Suppressor macrophage treated with lipopolysaccharide for 4 hours (primary cell): Measurements from ENCODE around the gene PGBD5.
"Not testable (repeated sequence)": the region's sequence is repeated elsewhere in the genome, so short reads cannot be mapped to it uniquely, and the experiment has no call there.

Source experiments
- DNase-seq: peaks from one replicate; pipeline ENCODE4 v3.0.0-alpha.2; 2020

The PGBD5 gene, protein sequence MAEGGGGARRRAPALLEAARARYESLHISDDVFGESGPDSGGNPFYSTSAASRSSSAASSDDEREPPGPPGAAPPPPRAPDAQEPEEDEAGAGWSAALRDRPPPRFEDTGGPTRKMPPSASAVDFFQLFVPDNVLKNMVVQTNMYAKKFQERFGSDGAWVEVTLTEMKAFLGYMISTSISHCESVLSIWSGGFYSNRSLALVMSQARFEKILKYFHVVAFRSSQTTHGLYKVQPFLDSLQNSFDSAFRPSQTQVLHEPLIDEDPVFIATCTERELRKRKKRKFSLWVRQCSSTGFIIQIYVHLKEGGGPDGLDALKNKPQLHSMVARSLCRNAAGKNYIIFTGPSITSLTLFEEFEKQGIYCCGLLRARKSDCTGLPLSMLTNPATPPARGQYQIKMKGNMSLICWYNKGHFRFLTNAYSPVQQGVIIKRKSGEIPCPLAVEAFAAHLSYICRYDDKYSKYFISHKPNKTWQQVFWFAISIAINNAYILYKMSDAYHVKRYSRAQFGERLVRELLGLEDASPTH

DNA sequence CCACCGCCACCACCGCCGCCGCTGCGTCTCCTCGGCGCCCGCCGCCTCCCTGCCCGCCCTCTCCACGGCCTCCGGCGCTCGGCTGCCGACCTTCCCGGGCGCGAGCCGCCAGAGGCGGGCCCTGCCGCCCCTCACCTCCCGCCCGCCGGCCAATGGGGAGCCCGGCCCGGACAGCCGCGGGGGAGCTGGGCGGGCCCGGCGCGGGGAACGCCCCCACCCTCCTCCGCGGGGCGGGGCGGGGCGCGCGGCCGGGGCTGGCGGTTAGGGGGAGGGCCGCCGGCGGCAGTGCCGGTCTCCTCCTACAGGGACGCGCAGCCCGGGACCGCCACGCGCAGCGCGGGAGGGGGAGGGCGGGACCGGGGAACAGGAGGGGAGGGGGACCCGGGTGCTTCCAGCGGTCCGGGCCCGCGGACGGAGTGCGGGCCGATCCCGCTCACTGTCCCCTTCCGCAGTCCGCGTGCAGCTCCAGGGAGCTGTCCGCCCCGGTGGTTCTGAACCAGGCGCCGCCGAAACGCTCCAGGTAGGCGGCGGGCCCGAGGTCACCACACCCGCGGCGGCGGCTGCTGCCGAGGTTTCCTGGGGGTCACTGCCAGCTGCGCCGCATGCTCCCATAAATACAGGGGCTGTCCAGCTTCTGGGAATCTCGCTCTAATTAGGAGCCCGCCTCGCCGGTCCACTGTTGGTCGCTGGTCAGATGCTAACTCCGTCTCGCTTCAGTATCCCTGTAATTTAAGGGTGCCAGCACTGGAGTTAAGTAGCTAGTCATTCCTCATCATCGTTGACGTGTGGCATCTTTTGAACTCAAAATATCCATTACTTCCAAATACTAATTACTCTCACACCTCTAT, at the start of gene PGBD5:
Gene PGBD5 (minus strand): TSS at position 87 of the 848 bp plus-strand sequence. CDS start 404 bp downstream, outside the sequence.
- DNase-seq, result peak; percentile 73

DNA sequence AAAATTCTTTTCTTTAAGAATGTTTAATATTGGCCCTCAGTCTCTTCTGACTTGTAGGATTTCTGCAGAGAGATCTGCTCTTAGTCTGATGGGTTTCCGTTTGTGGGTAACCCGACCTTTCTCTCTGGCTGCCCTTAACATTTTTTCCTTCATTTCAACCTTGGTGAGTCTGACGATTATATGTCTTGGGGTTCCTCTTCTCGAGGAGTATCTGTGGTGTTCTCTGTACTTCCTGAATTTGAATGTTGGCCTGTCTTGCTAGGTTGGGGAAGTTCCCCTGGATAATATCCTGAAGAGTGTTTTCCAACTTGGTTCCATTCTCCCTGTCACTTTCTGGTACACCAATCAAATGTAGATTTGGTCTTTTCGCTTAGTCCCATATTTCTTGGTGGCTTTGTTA, 48.8 kb upstream of the PGBD5 start:
- not testable (repeated sequence) for DNase-seq

DNA sequence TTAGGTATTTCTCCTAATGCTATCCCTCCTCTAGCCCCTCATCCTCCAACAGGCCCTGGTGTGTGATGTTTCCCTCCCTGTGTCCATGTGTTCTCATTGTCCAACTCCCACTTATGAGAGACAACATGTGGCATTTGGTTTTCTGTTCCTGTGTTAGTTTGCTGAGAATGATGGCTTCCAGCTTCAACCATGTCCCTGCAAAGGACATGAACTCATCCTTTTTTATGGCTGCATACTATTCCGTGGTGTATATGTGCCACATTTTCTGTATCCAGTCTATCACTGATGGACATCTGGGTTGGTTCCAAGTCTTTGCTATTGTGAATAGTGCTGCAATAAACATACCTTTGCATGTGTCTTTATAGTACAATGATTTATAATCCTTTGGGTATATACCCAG, 44.6 kb upstream of the PGBD5 start:
- DNase-seq, result not testable (repeated sequence)

DNA sequence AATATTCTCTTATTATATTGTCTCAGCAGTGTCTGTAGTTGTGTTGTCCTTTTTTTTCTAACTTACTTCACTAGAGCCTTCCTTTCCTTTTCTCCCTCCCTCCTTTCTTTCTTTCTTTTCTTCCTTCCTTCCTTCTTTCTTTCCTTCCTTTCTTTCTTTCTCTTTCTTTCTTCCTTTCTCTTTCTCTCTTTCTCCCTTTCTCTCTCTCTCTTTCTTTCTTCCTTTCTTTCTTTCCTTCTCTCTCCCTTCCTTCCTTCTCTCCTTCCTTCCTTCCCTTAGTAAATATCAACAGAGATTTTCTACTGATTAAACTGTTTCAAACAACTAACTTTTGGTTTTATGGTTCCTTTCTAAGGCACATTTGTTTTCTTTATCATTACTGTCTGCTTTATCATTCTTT, 43.1 kb upstream of the PGBD5 start:
- DNase-seq, result no peak

DNA sequence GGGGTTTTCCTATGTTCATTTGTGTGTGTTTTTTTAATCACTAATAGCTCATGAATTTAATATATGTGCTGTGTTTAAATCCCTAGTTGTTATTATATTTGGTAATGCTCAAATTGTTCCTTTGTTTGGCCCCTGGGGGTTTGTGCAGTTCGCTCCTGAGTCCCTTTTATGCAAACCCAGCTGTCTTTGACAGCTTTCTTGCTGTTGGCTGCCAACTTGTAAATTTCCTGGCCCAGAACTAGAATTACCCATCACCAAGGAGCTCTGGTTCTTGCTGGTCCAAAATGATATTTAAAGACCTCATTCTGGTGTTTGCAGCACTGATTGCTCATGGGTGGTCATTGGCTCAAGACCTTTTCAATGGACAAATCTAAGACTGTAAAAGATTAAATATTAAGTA, 39.6 kb upstream of the PGBD5 start:
- DNase-seq, result no peak

DNA sequence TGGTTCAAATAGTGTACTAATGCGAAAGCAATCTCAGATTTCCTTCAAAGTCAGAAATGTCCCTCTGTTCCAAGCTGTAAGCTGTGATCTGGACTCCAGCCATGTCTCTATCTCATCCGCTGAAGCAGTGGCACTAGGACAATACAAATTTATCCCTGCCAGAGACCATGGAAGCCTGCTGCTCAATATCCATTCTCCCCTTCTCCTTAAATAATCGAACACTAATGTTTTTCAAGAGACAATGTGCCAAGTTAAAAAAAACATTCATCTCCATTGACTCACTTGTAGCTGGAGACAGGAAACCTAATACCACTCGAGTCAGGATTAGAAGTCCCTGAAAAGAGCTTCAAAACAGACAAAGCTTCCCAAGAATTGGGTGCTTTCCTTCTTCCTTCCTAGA, 38.5 kb upstream of the PGBD5 start:
- DNase-seq, result no peak

DNA sequence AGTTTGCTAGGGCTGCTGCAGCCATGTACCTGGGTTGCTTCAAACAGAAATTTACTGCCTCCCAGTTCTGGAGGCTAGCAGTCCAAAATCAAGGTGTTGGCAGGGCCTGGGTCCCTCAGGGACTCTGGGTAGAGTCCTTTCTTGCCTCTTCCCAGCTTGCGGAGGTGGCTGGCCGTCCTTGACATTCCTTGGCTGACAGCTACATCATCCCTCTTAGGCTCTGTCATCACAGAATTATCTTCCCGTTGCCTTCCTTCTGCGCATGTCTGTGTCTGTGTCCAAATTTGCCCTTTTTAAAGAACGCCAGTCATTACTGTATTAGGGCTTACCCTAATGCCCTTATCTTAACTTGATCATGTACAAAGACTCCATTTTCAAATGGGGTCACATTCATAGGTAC, 37.6 kb upstream of the PGBD5 start:
- no peak for DNase-seq

DNA sequence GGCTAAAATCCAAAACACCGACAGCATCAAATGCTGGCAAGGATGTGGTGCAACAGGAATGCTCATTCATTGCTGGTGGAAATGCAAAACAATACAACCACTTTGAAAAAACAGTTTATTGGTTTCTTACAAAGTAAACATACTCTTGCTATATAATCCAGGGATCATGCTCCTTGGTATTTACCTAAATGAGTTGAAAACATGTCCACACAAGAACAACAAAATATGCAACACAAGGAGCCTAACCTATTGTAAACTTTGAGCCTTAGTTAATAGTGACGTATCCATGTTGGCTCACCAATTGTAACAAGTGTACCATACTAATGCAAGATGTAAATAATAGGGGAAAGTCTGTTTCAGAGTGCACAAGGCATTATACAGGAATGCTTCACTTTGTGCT, 37.2 kb upstream of the PGBD5 start:
- DNase-seq, result no peak

DNA sequence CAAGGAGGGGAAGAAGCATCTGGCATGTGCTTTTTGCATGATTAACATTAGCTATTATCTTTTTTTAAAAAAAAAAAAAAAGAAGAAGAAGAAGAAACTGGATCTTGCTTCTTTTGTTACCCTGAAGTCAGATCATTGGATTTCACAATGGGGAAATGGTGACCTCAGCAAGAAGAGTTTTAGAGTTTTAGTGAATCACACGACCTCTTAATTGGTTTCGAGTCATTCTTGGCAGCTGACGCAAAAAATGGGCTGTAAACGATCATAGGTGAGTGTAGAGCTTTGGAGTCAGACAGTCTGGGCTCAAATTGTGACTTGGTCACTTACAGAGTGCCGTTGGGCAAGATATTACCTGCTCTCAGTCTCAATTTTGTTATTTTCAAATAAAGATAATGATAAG, 33.3 kb upstream of the PGBD5 start:
- DNase-seq, result peak; percentile 92

DNA sequence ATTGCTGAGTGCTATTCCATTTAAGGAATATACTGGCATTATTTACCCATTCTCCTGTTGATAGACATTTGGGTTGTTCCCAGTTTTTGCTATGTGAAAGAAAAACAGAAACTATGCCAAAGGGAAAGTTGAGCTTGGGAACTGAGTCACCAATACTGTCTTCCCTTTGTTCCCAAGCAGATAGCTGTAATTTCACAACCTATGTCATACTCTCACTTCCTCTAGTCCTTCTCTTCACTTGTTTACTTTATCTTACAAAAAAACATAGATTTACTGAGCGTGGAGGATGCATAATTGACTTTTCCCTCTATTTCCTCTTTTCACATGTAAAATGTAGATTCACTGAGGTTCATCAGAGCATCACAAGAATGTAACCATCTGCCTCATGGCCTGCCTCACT, 32.4 kb upstream of the PGBD5 start:
- DNase-seq, result peak; percentile 91

DNA sequence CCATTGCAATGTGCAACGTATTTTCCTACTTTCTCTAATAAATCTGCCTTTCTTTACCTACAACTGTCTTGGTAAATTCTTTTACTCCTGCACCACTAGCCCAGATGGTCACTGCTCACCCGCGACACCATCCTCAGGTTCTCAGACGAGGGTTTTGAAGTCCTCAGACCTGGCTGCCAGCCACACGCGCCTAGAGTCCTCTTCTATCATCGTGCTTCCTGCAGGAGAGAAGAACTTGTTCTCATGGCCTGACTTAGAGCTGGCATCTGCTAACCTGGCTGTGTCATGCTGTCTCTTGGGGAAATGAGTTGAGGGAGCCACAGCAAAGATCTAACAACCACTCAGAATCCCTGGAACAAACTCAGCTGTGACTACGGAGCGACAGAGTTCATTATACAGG, 30.3 kb upstream of the PGBD5 start:
- no peak for DNase-seq

DNA sequence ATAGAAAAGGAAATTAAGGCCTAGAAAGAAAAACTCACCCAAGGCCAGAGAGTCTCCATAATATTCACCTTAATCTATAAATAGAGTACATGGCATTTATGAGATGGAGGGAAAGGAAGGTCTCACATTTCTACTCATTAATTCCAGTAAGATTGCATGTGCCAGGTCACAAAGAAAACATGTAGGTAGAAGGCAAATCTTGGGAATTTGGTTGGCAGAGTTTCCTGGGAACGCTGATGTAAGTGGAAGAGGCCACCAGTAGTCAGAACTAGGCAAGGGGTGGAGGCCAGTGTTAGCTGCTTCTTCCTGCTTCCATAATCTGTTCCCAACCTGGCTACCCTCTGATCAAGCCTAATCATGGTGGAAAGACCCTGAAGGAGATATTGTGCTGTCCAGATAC, 29.2 kb upstream of the PGBD5 start:
- DNase-seq, result no peak

DNA sequence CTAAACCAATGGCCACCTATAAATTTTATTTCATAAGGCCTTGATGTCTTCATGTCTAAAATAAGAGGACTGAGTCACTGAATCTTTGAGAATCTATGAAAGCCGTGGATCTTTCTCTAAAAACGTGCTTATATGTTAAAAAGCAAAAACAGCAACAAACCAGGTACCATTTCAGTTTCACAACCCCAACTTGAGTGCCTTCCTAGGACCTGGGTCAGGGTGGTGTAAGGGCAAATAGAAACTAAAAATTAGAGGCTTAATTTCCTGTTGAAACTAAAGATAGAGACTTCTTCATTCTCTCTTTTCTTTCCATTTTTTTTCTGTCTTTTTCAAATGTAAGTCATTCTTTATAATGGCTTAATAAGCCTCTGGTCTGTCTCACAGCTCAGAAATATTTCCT, 27.2 kb upstream of the PGBD5 start:
- no peak for DNase-seq

DNA sequence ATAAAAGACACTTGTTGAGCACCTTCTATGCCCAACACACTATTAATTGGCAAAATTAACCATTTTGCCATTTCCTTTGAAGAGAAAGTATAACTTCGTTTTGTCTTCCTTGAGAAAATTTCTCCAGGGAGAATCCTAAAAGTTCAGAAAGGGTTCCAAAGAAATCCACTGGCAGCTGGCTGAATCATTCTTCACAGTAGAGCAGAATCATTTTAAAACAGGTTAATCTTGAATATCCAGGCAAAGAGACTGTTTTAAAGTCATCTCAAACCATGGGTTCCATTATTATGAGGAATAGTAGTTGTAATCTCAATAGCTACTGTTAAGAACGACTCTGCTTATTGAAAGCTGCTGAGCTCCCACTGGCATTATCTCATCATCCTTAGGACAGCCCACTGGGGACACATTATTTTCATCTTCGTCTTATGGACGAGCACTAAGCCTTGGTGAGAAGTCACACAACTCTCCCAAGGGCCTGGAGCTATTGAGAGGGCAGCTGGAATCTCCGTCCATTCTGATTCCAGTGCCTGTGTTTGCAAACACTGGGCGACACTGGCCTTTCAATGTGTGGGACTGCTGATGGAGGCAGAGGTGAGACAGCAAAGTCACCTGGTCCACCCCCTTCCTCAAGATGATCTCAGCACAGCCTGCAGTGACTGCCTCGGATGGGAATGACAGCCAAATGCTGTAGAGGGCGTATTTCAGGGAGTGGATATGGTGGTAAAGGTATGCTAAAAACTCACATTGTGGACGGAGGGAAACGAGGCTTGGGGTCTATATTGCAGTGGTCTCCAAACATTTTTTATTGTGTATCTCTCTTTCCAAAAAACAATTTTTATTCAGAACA, 15.3 kb upstream of the PGBD5 start:
- no peak for DNase-seq

DNA sequence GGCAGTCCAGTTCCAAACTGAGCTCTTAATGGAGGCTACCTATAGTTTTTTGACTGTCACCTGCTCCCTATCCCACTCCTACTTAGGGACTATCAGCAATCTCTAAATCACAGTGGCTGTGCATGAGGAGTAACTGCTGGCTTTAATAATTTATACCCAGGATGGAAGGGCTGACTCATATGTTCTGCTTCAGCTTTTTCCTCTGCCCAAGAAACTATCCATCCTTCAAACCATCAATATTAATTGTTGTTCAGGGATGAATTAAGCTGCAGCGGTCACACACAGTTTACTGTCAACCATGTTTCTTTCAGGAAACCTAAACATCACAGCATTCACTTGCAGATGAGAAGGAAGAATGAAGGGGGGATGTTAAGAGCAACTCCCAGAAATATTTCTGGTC, 9.0 kb upstream of the PGBD5 start:
- no peak for DNase-seq

DNA sequence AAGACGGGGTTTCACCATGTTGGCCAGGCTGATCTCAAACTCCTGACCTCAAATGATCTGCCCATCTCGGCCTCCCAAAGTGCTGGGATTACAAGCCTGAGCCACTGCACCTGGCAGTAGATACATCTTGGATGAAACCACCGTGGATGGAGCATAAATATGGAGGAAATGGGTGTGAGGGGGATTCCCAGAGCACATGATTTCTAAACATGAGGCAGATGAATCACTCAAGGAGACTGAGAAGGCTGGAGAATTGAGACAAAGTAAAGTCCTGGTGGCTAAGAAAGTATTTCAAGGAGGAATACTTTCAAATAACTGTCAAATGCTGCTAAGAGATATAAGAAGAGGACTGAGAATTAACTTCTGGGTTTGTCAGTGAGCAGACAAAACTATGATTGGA, 5.4 kb upstream of the PGBD5 start:
- DNase-seq, result peak; percentile 43

DNA sequence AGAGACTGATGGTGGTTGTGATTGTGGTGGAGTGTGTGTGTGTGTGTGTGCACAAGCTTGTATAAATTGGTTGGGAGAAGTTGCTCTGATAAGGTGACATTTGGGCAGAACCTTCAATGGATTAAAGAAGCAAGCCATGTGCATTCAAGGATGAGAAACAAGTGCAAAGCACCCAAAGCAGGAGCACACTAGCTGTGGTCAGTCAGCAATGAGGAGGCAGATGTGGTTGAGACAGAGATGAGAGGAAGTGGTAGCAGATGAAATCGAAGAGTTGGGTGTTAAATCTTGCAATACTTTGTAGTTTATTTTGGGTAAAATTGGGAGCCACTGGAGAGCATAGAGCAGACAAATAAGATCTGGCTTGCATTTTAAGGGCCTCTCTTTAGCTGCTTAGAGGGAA, 4.4 kb upstream of the PGBD5 start:
- DNase-seq, result peak; percentile 28

DNA sequence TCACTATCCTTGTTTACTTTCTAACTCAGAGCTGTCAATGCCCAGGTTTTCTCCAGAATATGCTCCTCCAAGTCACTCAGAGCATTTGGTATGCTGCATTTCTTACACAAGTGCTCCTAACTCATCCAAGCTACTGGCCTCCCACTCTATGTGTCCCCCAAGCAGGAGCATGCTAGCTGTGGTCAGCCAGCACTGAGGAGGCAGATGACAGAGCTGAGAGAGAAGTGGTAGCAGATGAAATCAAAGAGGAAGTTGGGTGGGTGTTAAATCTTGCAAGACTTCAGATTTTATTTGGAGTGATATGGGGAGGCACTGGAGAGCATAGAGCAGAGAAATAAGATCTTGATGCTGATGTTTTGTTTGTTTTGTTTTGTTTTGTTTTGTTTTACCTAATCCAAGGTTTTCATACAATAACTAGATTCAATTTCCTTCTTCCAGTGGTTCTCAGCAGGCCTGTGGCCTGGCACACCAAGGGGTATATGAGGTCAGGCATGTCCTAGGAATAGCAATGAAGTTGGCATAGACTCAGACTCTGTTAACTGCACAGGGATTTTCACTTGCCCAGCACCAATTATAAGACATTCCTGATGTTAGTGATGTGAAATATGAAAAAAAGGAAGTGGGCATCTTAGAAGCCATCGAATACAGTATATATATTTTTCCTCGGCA, 3.1 kb upstream of the PGBD5 start:
- peak; percentile 68 for DNase-seq

DNA sequence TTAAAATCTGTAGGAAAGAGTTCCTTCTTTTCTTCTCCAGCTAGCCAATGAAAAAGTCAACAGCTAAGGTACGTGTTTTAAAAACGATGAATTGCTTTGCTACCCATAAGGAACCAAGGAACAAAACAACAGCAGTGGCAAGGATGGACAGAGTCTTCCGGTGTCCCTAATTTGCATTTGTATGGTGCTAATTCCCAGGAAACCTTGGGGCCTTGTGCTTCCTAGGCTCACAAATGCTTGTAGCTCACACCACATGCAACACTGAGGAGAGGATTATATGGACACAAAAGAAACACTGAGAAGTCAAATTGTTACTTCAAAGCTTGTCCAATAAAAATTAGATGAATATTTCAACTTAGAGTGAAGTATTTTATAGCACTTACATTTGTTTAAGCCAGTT, 1.8 kb upstream of the PGBD5 start:
- no peak for DNase-seq

DNA sequence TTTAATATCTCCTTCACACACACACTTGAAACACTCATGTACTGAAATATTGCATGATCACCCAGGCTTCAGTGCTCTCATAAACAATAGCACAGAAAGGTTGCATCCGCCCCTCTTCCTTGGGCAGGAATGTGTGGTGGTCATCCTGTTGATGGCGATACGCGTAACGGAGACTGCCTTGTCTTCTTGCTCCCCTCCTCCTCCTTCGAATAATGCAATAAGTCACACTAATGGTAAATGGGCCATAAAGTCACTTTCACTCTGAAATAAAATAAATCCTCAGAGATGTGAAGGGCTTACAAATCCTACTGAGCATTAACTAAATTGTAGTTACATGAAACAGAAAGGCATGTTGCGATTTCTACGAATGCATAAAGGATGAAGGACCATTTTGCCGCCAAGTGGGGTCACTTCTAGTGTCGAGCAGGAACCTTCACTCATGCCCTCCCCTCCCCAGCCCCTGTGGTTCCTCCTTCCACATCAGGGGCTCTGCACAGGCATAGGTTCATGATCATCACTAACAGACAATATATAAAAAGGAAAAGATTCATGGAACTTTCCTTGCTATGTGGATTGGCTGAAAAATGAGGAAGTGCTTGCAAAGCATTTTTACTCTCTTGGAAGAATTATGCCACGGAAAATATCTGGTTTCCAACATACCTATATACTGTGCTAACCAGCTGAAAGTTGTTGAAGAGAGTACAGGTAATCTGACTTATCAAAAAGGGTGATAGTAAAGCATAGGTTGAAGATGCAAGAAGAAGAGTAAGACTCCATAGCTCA, 1.2 kb upstream of the PGBD5 start:
- DNase-seq, result no peak

DNA sequence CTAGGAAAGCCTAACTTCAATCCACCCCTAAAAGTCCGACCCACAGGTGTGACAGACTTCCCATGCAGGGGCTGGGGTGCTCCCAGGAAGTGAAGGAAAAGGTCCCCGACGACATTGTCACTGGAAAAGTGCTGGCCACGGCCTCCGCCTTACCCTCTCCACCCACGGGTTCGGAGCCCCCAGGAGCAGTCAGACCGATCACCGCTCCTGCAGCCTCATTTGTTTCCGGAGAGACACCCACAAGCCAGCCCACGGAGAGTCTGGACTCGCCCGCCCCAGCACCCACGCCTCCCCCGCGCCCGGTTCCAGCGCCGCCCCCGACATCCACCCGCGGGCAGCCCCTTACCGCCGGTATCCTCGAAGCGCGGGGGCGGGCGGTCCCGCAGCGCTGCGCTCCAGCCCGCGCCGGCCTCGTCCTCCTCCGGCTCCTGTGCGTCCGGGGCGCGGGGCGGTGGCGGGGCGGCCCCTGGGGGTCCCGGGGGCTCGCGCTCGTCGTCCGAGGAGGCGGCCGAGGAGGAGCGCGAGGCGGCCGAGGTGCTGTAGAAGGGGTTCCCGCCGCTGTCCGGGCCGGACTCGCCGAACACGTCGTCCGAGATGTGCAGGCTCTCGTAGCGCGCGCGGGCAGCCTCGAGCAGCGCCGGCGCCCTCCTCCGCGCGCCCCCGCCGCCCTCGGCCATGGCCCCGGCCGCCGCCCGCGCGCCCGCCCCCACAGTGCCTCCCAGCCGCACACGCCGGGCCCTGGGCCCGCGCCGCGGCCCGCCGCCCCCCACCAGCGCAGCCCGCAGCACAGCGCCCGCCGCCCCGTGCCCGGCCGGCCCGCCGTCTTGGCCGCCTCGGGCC, 660 bp downstream of the PGBD5 start:
- no peak for DNase-seq
